Calu3 (cell line): ENCODE measurements around the gene C5orf46. TPM values are rescaled to one million over a fixed set of nuclear protein-coding genes. Genes with fewer than 3 reads are reported as not detected.

Experiments
- BruUV-seq: library from RNA; stranded (reverse); fragments of 400-500 nt; replicated peaks from 2 replicates; lab custom pipeline; 2021; lab: Mats Ljungman, UMichigan
- CTCF ChIA-PET: fragments of 300-600 bp; sonication (Branson Sonifier 250); formaldehyde crosslinking; loops from one replicate; lab custom pipeline; 2022; ENCODE audit warnings: antibody characterized with exemption; lab: Charles Lee
- DNase-seq: peaks from one replicate; pipeline ENCODE4 v3.0.0; 2022
- H3K27ac Mint-ChIP-seq: one replicate; pipeline ENCODE4 v1.8.0; 2022; ENCODE audit warnings: mixed read lengths; ENCODE audit not compliant: unreplicated experiment
- H3K27me3 Mint-ChIP-seq: one replicate; pipeline ENCODE4 v1.8.0; 2022; ENCODE audit warnings: mixed read lengths; ENCODE audit not compliant: unreplicated experiment
- H3K36me3 Mint-ChIP-seq: one replicate; pipeline ENCODE4 v1.8.0; 2022; ENCODE audit warnings: mild to moderate bottlenecking, moderate library complexity, mixed read lengths; ENCODE audit not compliant: insufficient read depth, unreplicated experiment
- H3K4me1 Mint-ChIP-seq: one replicate; pipeline ENCODE4 v1.8.0; 2022; ENCODE audit warnings: mild to moderate bottlenecking, low read depth, mixed read lengths; ENCODE audit not compliant: unreplicated experiment
- H3K4me3 Mint-ChIP-seq: one replicate; pipeline ENCODE4 v1.8.0; 2022; ENCODE audit warnings: mild to moderate bottlenecking, low read depth, moderate library complexity, mixed read lengths; ENCODE audit not compliant: unreplicated experiment
- H3K9me3 Mint-ChIP-seq: one replicate; pipeline ENCODE4 v1.8.0; 2022; ENCODE audit warnings: low read depth, mixed read lengths; ENCODE audit not compliant: unreplicated experiment
- CTCF ChIP-seq: fragments of 200-600 bp; IDR thresholded peaks from one replicate; pipeline ENCODE4 v1.8.0; 2022; ENCODE audit warnings: antibody characterized with exemption; ENCODE audit not compliant: unreplicated experiment
- intact Hi-C: fragments of 100-400 bp; cut with micrococcal nuclease; formaldehyde crosslinking; loops from one replicate; pipeline ENCODE4 v1.10.0; 2022; ENCODE audit not compliant: unreplicated experiment
- total RNA-seq: library from RNA; stranded (reverse); gene quantifications from 2 replicates; pipeline ENCODE4 v1.2.3, GENCODE V29; 2022

Gene C5orf46
- total RNA-seq, 1 experiment from 2014 or later, result 0.97 TPM

DNA sequence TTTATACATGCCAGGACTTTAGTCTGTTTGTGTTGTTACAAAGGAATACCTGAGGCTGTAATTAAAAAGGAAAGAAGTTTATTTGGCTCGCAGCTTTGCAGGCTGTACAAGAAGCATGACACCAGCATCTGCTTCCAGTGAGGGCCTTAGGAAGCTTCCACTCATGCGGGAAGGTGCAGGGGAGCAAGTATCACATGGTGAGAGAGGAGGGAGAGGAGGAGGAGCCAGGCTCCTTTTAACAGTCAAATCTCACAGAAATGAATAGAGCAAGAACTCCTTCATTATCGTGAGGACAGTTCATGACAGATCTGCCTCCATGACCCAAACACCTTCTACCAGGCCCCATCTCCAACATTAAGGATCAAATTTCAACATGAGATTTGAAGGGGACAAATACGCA, 18.7 kb upstream of the C5orf46 start:
- Mint-ChIP-seq H3K4me1 (no peaks in the 10 kb centered on the region), H3K27ac (no peak overlapping the region), H3K9me3 (no peaks in the 10 kb centered on the region), H3K36me3 (no peaks in the 10 kb centered on the region), H3K27me3 (no peaks in the 10 kb centered on the region), H3K4me3 (no peak overlapping the region)
- no peak for DNase-seq
- no peak for TF ChIP-seq CTCF
- no TSS peak for BruUV-seq
- CTCF ChIA-PET, result interaction anchor here (1.2 kb wide), 1 partner anchor 10 kb away, joined by 3 read pairs; no protein-coding TSS in a partner anchor
- intact Hi-C loops, result no loop called here

- Mint-ChIP-seq H3K36me3 (no peaks in the 10 kb centered on the region), H3K4me3 (no peak overlapping the region), H3K27ac (no peak overlapping the region), H3K9me3 (no peaks in the 10 kb centered on the region), H3K27me3 (no peaks in the 10 kb centered on the region), H3K4me1 (peaks cover 20% of the 10 kb centered on the region)
- TF ChIP-seq CTCF, result no peak
- no peak for DNase-seq
- CTCF ChIA-PET, result no interaction called here
- BruUV-seq, result no TSS peak
- intact Hi-C loops, result no loop called here
Observed at GRCh38 chr5:147921136-147921535, 14.8 kb upstream of the C5orf46 start.

DNA sequence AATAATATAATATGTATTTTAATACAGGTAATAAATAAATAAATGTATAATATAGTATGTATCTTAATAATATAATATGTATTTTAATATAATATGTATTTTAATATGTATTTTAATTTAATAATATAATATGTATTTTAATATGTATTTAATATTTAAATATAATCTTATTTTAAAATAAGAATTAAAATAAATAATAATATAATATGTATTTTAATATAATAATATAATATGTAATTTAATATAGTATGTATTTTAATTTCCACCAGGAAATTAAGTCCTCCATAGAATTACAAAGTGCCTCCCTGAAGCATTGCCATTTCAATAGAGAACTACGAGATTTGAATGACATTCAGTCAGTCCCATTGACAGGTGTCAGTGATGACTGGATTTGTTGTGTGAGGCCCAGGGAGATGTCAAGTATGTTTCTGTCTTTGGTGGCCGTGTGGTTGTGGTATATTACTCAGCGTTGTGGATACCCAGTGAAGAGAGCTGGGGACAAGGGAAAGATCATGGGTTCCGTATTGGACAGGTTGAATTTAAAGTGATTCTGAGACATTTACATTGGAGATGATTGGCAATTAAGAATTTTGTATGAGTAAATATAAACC, 14.2 kb upstream of the C5orf46 start:
- Mint-ChIP-seq H3K27ac (no peak overlapping the region), H3K4me1 (peaks cover 20% of the 10 kb centered on the region), H3K36me3 (no peaks in the 10 kb centered on the region), H3K4me3 (no peak overlapping the region), H3K9me3 (no peaks in the 10 kb centered on the region), H3K27me3 (no peaks in the 10 kb centered on the region)
- no TSS peak for BruUV-seq
- CTCF ChIA-PET, result no interaction called here
- intact Hi-C loops, result no loop called here
- TF ChIP-seq CTCF, result no peak
- no peak for DNase-seq

GRCh38 chr5:147918899-147919298, 12.6 kb upstream of the C5orf46 start:
- H3K27me3 Mint-ChIP-seq, result no peaks in the 10 kb centered on the region
- DNase-seq, result no peak
- H3K27ac Mint-ChIP-seq, result no peak overlapping the region
- no peak for TF ChIP-seq CTCF
- H3K4me3 Mint-ChIP-seq, result no peak overlapping the region
- no peaks in the 10 kb centered on the region for H3K36me3 Mint-ChIP-seq
- intact Hi-C loops, result no loop called here
- no TSS peak for BruUV-seq
- CTCF ChIA-PET, result no interaction called here
- no peaks in the 10 kb centered on the region for H3K9me3 Mint-ChIP-seq
- H3K4me1 Mint-ChIP-seq, result peaks cover 20% of the 10 kb centered on the region
